ENCODE measurements around the gene PI4KA.
"Not testable (repeated sequence)": the region's sequence is repeated elsewhere in the genome, so short reads cannot be mapped to it uniquely, and the experiment has no call there.

PI4KA gene

GRCh38 chr22:20785415-20785814 is 73.2 kb downstream of the PI4KA start:
- in situ Hi-C loops (cut with MboI; ENCODE audit: low pct_unique_long_range_greater_than_20kb, low sequenced_read_pairs) = no loop called here
- no peak for DNase-seq

GRCh38 chr22:20783844-20784723 is 74.5 kb downstream of the PI4KA start:
- peak; percentile 56 for DNase-seq
- in situ Hi-C loops (cut with MboI; ENCODE audit: low pct_unique_long_range_greater_than_20kb, low sequenced_read_pairs) = no loop called here

GRCh38 chr22:20783300-20783673 is 75.3 kb downstream of the PI4KA start:
- DNase-seq = no peak
- in situ Hi-C loops (cut with MboI; ENCODE audit: low pct_unique_long_range_greater_than_20kb, low sequenced_read_pairs) = no loop called here

GRCh38 chr22:20782596-20783299 is 75.9 kb downstream of the PI4KA start:
- no peak for DNase-seq
- in situ Hi-C loops (cut with MboI; ENCODE audit: low pct_unique_long_range_greater_than_20kb, low sequenced_read_pairs) = no loop called here

- in situ Hi-C loops (cut with MboI; ENCODE audit: low pct_unique_long_range_greater_than_20kb, low sequenced_read_pairs) = no loop called here
- no peak for DNase-seq
Observed at GRCh38 chr22:20782083-20782482, 76.5 kb downstream of the PI4KA start.

GRCh38 chr22:20781272-20781990 is 77.2 kb downstream of the PI4KA start:
- no peak for DNase-seq
- in situ Hi-C loops (cut with MboI; ENCODE audit: low pct_unique_long_range_greater_than_20kb, low sequenced_read_pairs) = no loop called here

GRCh38 chr22:20779818-20780158 is 78.8 kb downstream of the PI4KA start:
- in situ Hi-C loops (cut with MboI; ENCODE audit: low pct_unique_long_range_greater_than_20kb, low sequenced_read_pairs) = no loop called here

GRCh38 chr22:20779014-20779817 is 79.4 kb downstream of the PI4KA start:
- no peak for DNase-seq
- in situ Hi-C loops (cut with MboI; ENCODE audit: low pct_unique_long_range_greater_than_20kb, low sequenced_read_pairs) = no loop called here

More at GRCh38 chr22:20779818-20780158, 78.8 kb downstream of the PI4KA start:
- DNase-seq = no peak

GRCh38 chr22:20777420-20778177 is 81.0 kb downstream of the PI4KA start:
- DNase-seq = no peak
- in situ Hi-C loops (cut with MboI; ENCODE audit: low pct_unique_long_range_greater_than_20kb, low sequenced_read_pairs) = no loop called here

- in situ Hi-C loops (cut with MboI; ENCODE audit: low pct_unique_long_range_greater_than_20kb, low sequenced_read_pairs) = no loop called here
- DNase-seq = no peak
Observed at GRCh38 chr22:20776624-20777405, 81.8 kb downstream of the PI4KA start.

- in situ Hi-C loops (cut with MboI; ENCODE audit: low pct_unique_long_range_greater_than_20kb, low sequenced_read_pairs) = no loop called here
- DNase-seq = no peak
Observed at GRCh38 chr22:20775342-20775895, 83.2 kb downstream of the PI4KA start.

- in situ Hi-C loops (cut with MboI; ENCODE audit: low pct_unique_long_range_greater_than_20kb, low sequenced_read_pairs) = loop anchor here (25.0 kb wide), 1 partner anchor 363 kb away; no protein-coding TSS in a partner anchor
- no peak for DNase-seq
Observed at GRCh38 chr22:20774882-20775281, 83.7 kb downstream of the PI4KA start.

- in situ Hi-C loops (cut with MboI; ENCODE audit: low pct_unique_long_range_greater_than_20kb, low sequenced_read_pairs) = loop anchor here (25.0 kb wide), 1 partner anchor 362 kb away; no protein-coding TSS in a partner anchor
- DNase-seq = no peak
Observed at GRCh38 chr22:20773793-20774212, 84.8 kb downstream of the PI4KA start, which contains the start of gene SERPIND1. Gene SERPIND1, plus strand, starts transcription at chr22:20774113. Its CDS starts 5,200 bp downstream, at chr22:20779313.

GRCh38 chr22:20771918-20772625 is 86.5 kb downstream of the PI4KA start:
- DNase-seq = no peak
- in situ Hi-C loops (cut with MboI; ENCODE audit: low pct_unique_long_range_greater_than_20kb, low sequenced_read_pairs) = loop anchor here (25.0 kb wide), 1 partner anchor 360 kb away; no protein-coding TSS in a partner anchor

- in situ Hi-C loops (cut with MboI; ENCODE audit: low pct_unique_long_range_greater_than_20kb, low sequenced_read_pairs) = loop anchor here (25.0 kb wide), 1 partner anchor 357 kb away; no protein-coding TSS in a partner anchor
- DNase-seq = not testable (repeated sequence)
Observed at GRCh38 chr22:20769496-20769826, 89.2 kb downstream of the PI4KA start.

GRCh38 chr22:20766530-20766929 is 92.1 kb downstream of the PI4KA start:
- no peak for DNase-seq
- in situ Hi-C loops (cut with MboI; ENCODE audit: low pct_unique_long_range_greater_than_20kb, low sequenced_read_pairs) = loop anchor here (25.0 kb wide), 1 partner anchor 354 kb away; no protein-coding TSS in a partner anchor
